Ectodermal cell (in vitro differentiated cells): ENCODE data around the gene MAD1L1.
"Not testable (repeated sequence)": the region's sequence is repeated elsewhere in the genome, so short reads cannot be mapped to it uniquely, and the experiment has no call there.

Source experiments
- H3K27ac ChIP-seq: 2 replicates; pipeline ENCODE4 v1.7.0; 2013; ENCODE audit warnings: mild to moderate bottlenecking, low read depth, low read length; ENCODE audit not compliant: insufficient read depth, poor library complexity, severe bottlenecking
- H3K27me3 ChIP-seq: 2 replicates; pipeline ENCODE4 v1.7.0; 2013; ENCODE audit warnings: mild to moderate bottlenecking, low read length; ENCODE audit not compliant: insufficient read depth, control insufficient read depth, poor library complexity, severe bottlenecking
- H3K36me3 ChIP-seq: one replicate; pipeline ENCODE4 v1.7.0; 2013; ENCODE audit warnings: low read length; ENCODE audit not compliant: control insufficient read depth, insufficient read depth
- H3K4me1 ChIP-seq: one replicate; pipeline ENCODE4 v1.7.0; 2013; ENCODE audit warnings: low read length; ENCODE audit not compliant: control insufficient read depth, insufficient read depth
- H3K4me3 ChIP-seq: 2 replicates; pipeline ENCODE4 v1.7.0; 2013; ENCODE audit warnings: low read depth, low read length, control low read depth; ENCODE audit not compliant: insufficient read depth
- H3K9me3 ChIP-seq: 2 replicates; pipeline ENCODE4 v1.7.0; 2013; ENCODE audit warnings: mild to moderate bottlenecking, low read length, moderate library complexity; ENCODE audit not compliant: control insufficient read depth
- WGBS, 2 experiments: methylation state at CpG; one replicate each; pipeline ENCODE4 v1.1.7; 2013; ENCODE audit warnings: missing lambda C conversion rate in 2 of 2; 5-methylcytosine and 5-hydroxymethylcytosine counted together

MAD1L1 gene

DNA sequence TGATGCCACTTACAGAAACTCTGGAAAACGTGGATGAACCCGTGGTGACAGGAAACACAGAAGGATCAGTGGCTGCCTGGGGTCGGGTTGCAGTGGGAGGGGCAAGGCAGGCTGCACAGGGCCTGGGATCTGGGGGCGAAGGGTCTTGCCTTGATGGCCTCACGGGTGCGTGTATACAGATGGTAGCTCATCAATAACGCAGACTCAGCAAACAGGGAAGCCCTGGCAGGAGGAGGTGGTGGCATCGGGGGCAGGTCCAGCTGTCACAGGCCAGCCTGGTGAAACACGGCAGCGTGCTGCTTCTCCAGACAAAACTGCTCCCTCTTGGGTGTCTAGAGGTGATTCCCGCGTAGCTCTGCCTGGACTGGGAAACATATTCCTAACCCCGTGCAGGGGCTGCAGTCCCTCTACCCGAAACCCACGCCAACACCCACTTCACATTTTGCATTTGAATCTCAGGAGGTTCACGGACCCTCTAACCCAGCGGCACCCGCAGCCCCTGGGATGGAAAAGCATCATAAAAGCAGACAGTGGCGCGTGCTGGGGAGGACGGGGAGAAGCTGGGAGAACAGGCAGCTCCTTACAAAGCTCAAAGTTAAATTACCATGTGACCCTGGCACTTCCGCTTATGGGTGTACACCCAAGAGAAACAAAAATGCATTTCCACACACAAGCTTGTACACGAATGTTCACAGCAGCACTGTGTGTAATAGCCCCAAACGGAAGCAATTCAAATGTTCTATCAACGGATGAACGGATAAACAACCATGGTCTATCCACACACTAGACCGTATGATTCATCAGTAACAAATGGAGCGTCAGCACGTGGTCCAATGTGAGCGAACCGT, 394.8 kb downstream of the MAD1L1 start:
- not testable (repeated sequence) for H3K27me3 ChIP-seq, H3K27ac ChIP-seq, H3K4me1 ChIP-seq, H3K36me3 ChIP-seq, H3K9me3 ChIP-seq, H3K4me3 ChIP-seq
- 92 to 93% methylated on average over 31 of the region's 31 CpGs for WGBS, 2 experiments

DNA sequence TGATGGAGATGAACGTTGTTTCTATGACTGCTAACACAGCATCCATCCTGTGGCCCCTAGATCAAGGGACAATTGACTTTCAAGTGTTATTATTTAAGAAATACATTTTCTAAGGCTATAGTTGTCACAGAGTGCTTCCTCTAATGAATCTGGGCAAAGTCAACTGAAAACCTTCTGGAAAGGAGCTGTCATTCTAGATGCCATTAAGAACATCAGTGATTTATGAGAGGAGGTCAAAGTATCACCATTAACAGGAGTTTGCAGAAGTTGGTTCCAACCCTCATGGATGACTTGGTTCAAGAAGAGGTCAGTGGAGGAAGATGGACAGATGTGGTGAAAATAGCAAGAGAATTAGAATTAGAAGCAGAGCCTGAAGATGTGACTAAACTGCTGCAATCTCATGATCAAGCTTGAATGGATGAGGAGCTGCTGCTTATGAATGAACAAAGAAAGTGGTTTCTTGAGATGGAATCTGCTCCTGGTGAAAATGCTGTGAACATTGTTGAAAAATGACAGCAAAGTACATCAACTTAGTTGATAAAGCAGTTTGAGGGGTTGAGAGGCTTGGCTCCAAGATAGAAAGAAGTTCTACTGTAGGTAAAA, 400.7 kb downstream of the MAD1L1 start:
- 100% methylated on average over 1 of the region's 1 CpG; no CpG with 5 or more reads in 1 of the 2 experiments for WGBS, 2 experiments
- not testable (repeated sequence) for H3K9me3 ChIP-seq, H3K27ac ChIP-seq, H3K27me3 ChIP-seq, H3K4me1 ChIP-seq, H3K4me3 ChIP-seq, H3K36me3 ChIP-seq

DNA sequence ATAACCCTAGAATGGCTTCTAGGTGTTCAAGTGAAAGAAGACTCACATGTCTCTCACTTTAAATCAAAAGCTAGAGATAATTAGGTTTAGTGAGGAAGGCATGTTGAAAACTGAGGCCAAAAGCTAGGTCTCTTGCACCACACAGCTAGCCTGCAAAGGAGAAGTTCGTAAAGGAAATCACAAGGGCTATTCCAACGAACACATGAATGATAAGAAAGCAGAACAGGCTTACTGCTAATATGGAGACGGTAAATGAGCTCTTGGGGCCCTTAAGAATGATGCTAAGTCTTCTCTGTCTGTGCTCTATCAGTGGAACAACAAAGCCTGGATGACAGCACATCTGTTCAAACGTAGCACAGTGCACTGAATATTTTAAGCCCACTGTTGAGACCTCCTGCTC, 401.3 kb downstream of the MAD1L1 start:
- not testable (repeated sequence) for H3K36me3 ChIP-seq, H3K9me3 ChIP-seq, H3K4me3 ChIP-seq, H3K27me3 ChIP-seq, H3K4me1 ChIP-seq, H3K27ac ChIP-seq
- WGBS, 2 experiments, result 93 to 99% methylated on average over 3 of the region's 4 CpGs

DNA sequence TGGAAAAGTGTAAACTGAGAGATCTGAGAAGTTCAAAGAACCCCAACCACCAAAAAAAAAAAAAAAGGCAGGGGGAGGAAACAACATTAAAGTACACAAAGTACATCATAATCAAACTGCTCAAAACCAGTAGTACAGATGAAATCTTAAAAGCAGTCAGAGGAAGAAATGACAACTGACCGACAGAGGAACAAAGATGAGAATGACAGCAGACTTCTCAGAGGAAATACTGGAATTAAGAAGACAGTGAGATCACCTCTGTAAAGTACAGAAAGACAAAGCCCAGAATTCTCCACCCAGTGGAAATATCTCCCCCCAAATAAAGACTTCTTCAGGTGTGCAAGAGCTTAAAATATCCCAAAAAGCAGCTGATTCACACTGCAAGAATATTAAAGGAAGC, 403.1 kb downstream of the MAD1L1 start:
- H3K36me3 ChIP-seq, H3K4me1 ChIP-seq, H3K27me3 ChIP-seq, H3K9me3 ChIP-seq, H3K4me3 ChIP-seq, H3K27ac ChIP-seq: not testable (repeated sequence)
- WGBS, 2 experiments, result 93 to 94% methylated on average over 1 of the region's 1 CpG

DNA sequence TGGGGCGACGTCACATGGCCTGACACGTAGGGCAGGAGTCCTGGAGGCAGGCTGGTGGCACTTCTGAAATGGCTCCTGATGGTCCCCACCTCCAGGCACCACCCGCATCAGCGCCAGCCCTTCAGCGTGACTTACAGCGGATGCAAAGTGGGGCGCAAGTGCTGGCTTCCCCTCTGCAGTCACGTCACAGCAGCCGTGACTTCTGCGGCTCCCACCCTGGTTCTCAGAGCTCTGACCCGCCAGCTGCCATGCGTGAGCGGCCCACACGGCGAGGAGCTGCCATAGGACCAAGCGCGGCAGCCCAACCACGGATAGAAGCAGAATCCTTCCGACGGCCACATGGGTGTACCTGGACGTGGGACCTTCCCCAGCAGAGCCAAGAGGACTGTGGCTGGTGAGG, 403.6 kb downstream of the MAD1L1 start:
- H3K4me1 ChIP-seq, result no peaks in the 10 kb centered on the region
- no peaks in the 10 kb centered on the region for H3K27me3 ChIP-seq
- no peak overlapping the region for H3K27ac ChIP-seq
- 96% methylated on average over 22 of the region's 22 CpGs for WGBS, 2 experiments
- H3K9me3 ChIP-seq, result no peaks in the 10 kb centered on the region
- H3K36me3 ChIP-seq, result no peaks in the 10 kb centered on the region
- no peak overlapping the region for H3K4me3 ChIP-seq

DNA sequence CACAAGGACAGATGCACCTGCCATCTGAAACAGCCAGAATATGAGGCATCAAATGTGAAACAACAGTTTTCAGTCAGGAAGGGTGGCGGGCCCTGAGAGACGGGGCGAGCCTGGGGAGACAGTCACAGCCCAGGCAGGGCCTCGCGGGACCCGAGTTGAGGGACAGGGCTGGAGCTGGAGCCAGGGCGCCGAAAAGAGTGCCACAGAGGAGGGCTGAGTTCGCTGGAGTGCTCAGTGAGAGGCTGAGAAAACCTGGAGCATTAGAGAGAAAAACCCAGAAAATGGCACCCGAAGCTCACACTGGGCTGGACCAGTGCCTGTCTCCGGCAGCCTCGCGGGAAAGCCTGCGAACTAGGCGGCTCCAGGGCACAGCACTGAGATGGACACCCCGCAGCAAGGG, 404.6 kb downstream of the MAD1L1 start:
- not testable (repeated sequence) for H3K4me3 ChIP-seq, H3K4me1 ChIP-seq, H3K36me3 ChIP-seq, H3K27me3 ChIP-seq, H3K9me3 ChIP-seq, H3K27ac ChIP-seq
- 92 to 95% methylated on average over 16 of the region's 16 CpGs for WGBS, 2 experiments

DNA sequence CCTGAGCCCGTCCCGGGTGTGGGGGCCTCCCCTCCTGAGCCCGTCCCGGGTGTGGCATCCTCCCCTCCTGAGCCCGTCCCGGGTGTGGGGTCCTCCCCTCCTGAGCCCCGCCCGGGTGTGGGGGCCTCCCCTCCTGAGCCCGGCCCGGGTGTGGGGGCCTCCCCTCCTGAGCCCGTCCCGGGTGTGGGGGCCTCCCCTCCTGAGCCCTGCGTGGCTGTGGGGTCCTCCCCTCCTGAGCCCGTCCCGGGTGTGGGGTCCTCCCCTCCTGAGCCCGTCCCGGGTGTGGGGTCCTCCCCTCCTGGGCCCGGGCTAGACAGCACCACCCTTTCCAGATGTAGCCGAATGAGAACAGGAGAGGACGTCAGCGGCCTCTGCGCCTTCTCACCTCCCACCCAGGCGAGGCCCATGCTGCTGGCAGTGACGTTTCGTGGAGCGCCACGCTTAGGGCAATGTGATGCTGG, 405.2 kb downstream of the MAD1L1 start:
- not testable (repeated sequence) for H3K9me3 ChIP-seq, H3K4me1 ChIP-seq, H3K27ac ChIP-seq, H3K36me3 ChIP-seq, H3K27me3 ChIP-seq, H3K4me3 ChIP-seq
- 93 to 94% methylated on average over 26 to 27 of the region's 27 CpGs for WGBS, 2 experiments

DNA sequence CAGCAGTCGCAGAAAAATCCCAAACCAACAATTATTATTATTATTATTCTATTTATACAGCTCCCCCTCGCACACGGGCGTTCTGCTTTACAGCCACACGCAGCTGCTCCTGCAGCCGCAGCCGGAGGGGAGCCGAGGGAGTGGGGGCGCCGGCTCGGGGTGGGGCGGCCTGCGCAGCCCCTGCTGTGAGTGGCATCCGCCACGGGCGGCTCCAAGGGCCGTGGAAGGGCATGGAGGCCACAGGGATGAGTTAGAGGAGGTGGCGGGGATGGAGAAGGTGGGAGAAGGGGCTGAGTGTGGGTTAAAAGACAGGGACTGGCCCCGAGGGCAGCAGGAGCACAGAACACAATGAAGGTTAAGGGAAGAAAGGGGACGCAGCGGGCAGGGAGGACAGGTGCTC, 405.8 kb downstream of the MAD1L1 start:
- H3K4me1 ChIP-seq, H3K9me3 ChIP-seq, H3K4me3 ChIP-seq, H3K27me3 ChIP-seq, H3K27ac ChIP-seq, H3K36me3 ChIP-seq: not testable (repeated sequence)
- WGBS, 2 experiments, result 90% methylated on average over 17 to 20 of the region's 21 CpGs

DNA sequence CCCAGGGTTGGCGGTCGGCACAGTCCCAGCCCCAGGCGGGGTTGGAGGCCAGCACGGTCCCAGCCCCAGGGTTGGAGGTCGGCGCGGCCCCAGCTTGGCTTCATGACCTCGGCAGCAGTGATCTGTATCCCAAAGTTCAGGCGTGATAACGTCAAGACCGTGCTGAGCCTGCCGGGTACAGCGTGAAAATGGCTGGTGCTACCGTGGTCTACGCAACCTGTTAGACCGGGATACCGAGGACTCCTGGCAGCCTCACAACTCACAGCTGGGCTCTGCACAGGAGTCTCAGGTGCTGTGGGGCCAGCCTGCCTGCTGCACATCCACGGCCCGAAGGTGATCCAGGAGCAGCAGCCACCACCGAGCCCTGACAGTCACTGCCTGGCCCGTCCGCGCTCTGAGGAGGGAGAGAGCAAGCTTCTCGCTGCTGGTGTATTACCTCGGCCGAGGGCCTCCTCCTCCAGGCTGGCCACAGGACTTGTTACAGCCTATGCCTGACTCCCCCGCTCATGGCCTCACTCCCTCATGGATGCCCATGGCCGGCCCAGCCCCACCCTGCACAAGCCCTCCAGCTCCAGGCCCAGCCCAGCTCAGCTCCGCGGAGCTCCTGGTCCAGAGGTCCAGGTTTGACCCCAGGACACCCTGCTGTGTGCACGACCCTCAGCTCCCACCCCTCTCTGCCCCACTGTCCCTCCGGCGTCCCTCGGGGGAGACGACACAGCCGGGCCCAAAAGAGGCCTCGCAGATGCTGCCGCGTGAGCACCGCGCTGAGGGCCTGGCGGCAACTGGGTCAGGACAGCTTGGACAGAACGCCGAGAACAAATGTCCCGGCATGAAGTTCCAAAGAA, 406.6 kb downstream of the MAD1L1 start:
- no peaks in the 10 kb centered on the region for H3K4me1 ChIP-seq
- H3K27ac ChIP-seq, result no peak overlapping the region
- H3K36me3 ChIP-seq, result no peaks in the 10 kb centered on the region
- no peaks in the 10 kb centered on the region for H3K9me3 ChIP-seq
- H3K27me3 ChIP-seq, result no peaks in the 10 kb centered on the region
- 92% methylated on average over 45 of the region's 45 CpGs for WGBS, 2 experiments
- no peak overlapping the region for H3K4me3 ChIP-seq

DNA sequence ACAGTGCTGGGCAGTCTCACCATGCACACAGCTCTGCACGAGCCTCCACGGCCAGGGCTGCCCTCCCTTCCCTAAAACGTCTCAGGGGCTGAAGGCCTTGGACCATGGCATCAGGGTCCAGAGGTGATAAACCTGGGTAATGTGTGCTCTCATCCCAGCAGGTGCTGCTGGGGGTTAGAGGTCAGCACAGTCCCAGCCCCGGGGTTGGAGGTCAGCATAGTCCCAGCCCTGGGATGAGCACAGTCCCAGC, 407.2 kb downstream of the MAD1L1 start:
- not testable (repeated sequence) for H3K9me3 ChIP-seq, H3K4me3 ChIP-seq, H3K36me3 ChIP-seq, H3K4me1 ChIP-seq, H3K27ac ChIP-seq, H3K27me3 ChIP-seq
- 95% methylated on average over 4 of the region's 4 CpGs for WGBS, 2 experiments
